CD4-positive, alpha-beta T cell treated with Interleukin-17A for 1 hour (primary cell): ENCODE data around the gene ATP13A3.

Source experiments
- DNase-seq: peaks from one replicate; pipeline ENCODE4 v3.0.0-alpha.2; 2020

Gene ATP13A3

GRCh38 chr3:194367992-194368841, 118.6 kb downstream of the ATP13A3 start:
- no peak for DNase-seq

- no peak for DNase-seq
Measured at GRCh38 chr3:194365978-194366490, 120.8 kb downstream of the ATP13A3 start.

- DNase-seq: no peak
Measured at GRCh38 chr3:194365526-194365925, 121.3 kb downstream of the ATP13A3 start.

- DNase-seq: no peak
Measured at GRCh38 chr3:194364652-194365434, 122.0 kb downstream of the ATP13A3 start.

- DNase-seq: no peak
Measured at GRCh38 chr3:194364314-194364651, 122.5 kb downstream of the ATP13A3 start.

GRCh38 chr3:194360568-194360967, 126.2 kb downstream of the ATP13A3 start:
- DNase-seq: no peak

- no peak for DNase-seq
Measured at GRCh38 chr3:194357681-194358080, 129.1 kb downstream of the ATP13A3 start.

GRCh38 chr3:194355379-194355778, 131.4 kb downstream of the ATP13A3 start:
- DNase-seq: no peak

GRCh38 chr3:194354315-194354714, 132.5 kb downstream of the ATP13A3 start:
- DNase-seq: no peak
